Measurements from ENCODE around the gene RBBP8NL.

DNA sequence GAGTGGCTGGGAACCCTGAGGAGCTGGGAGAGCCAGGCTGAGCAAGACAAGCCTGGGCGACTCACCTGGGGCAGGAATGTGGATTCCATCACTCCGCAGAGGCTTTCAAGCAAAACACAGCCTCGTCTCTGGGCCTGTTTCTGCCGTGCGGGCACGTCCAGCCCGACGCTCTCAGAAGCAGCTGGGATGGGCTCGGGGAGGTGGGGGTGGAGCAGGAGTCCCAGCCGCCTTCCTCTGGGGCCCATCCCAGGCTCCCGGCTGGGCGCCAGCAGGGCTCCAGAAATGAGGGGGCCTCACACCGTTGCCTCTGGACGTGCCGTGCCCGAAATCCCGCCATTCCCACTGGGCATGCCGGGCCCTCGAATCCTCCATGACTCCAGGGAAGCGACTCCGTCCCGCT is 49.1 kb downstream of the RBBP8NL start:
- TF ChIP-seq MAX (IDR thresholded peaks at IDR 0.05; ENCODE audit: insufficient read depth, insufficient read length): no peak
- no peak for TF ChIP-seq POLR2A (IDR thresholded peaks at IDR 0.05; ENCODE audit: low read depth, low read length)
